Ovary (tissue), 10 donors: Measurements from ENCODE around the gene AQP4. TPM values are rescaled to one million over a fixed set of nuclear protein-coding genes. Genes with fewer than 3 reads are reported as not detected.
A peak's percentile ranks its signal among the peaks of the same experiment; 100 is the strongest.

Source experiments
- DNase-seq, 5 donors: peaks; one replicate each; pipeline ENCODE4 v3.0.0-alpha.2; 2019 to 2020
- H3K27ac ChIP-seq, 2 donors: fragments of 200-600 bp; one replicate each; pipeline versions ENCODE4 v1.5.1 to v1.8.0; 2019 to 2022
- H3K27me3 ChIP-seq: fragments of 200-600 bp; one replicate; pipeline ENCODE4 v1.8.0; 2022
- H3K36me3 ChIP-seq: fragments of 200-600 bp; sonication (generic); one replicate; pipeline ENCODE4 v1.5.1; 2019
- H3K4me1 ChIP-seq: one replicate; pipeline ENCODE4 v1.8.1; 2013; ENCODE audit warnings: mild to moderate bottlenecking, moderate library complexity; ENCODE audit not compliant: insufficient read depth
- H3K4me3 ChIP-seq: fragments of 200-600 bp; sonication (generic); one replicate; pipeline ENCODE4 v1.5.1; 2017
- H3K9me3 ChIP-seq, 2 donors: fragments of 200-600 bp in 1 of 2; sonication (generic) in 1 of 2; one replicate each; pipeline versions ENCODE4 v1.5.1 to v1.8.1; 2013 to 2019; ENCODE audit warnings: mild to moderate bottlenecking in 1 of 2, moderate library complexity in 1 of 2
- EP300 ChIP-seq: sonication (generic); formaldehyde crosslinking; IDR thresholded peaks from one replicate; pipeline ENCODE4 v1.6.1; 2017; ENCODE audit warnings: antibody characterized with exemption
- POLR2A ChIP-seq: fragments of 450-650 bp; IDR thresholded peaks from one replicate; pipeline ENCODE4 v1.6.1; 2017; ENCODE audit warnings: antibody characterized with exemption, mild to moderate bottlenecking, moderate library complexity
- WGBS, 3 donors: extraction: QIAGEN DNeasy Blood & Tissue Kit in 1 of 3; methylation state at CpG; one replicate each; pipeline versions ENCODE4 v1.1.5 to v1.1.7; 2013 to 2017; 5-methylcytosine and 5-hydroxymethylcytosine counted together
- intact Hi-C, 4 donors: fragments of 100-400 bp; cut with DNase I; formaldehyde crosslinking; loops; one replicate each; pipeline versions ENCODE4 v1.11.0 to v1.15.1; 2022 to 2023
- long read RNA-seq, 3 donors: library from polyadenylated mRNA in 2 of 3; unstranded in 2 of 3; transcript quantifications; one replicate each; pipeline ENCODE4 v2.0.0 and lab custom pipeline, GENCODE V29; 2021 to 2026
- polyA plus RNA-seq, 2 donors: library from polyadenylated mRNA; stranded (reverse); fragments of 200-250 nt in 1 of 2; fragments of 350-450 nt in 1 of 2; fragmentation: Illumina TruSeq in 1 of 2; extraction: RNeasy Lipid Tissue Mini Kit (QIAGEN cat#74804) in 1 of 2; gene quantifications; one replicate each; pipeline ENCODE4 v1.2.3, GENCODE V29; 2013 to 2014
- total RNA-seq, 7 donors: library from RNA; depleted of rRNA in 2 of 7; stranded (reverse); fragments of >200 nt in 2 of 7; fragmentation: NEBNext Ultra II Directional in 3 of 7; extraction: Animal tissue kit (Norgen Biotek cat#: 25700) in 3 of 7; gene quantifications; one replicate each; pipeline versions ENCODE4 v1.1.0 to v1.2.4, GENCODE V29; 2016 to 2023
- TF ChIP-seq, protein P1 (sequence below), 3 donors: fragments of 450-650 bp in 2 of 3; fragments of 200-600 bp in 1 of 3; IDR thresholded peaks; one replicate each; pipeline versions ENCODE4 v1.5.1 to v1.8.0; 2016 to 2022; ENCODE audit warnings: antibody characterized with exemption in 3 of 3, mild to moderate bottlenecking in 1 of 3
- donor health status: DM: no; HTN: no; CAD: no; lungs with moderate emphysema.
- donor health status: DM: no; HTN: no; CAD: no.
- donor health status: Bipolar disorder and iron deficiency.
- donor health status: DM: yes; HTN: yes; CAD: no.
- donor health status: DM: no; HTN: no; CAD: no.
- donor health status: DM: yes; HTN: yes; CAD: no.

The AQP4 gene, protein sequence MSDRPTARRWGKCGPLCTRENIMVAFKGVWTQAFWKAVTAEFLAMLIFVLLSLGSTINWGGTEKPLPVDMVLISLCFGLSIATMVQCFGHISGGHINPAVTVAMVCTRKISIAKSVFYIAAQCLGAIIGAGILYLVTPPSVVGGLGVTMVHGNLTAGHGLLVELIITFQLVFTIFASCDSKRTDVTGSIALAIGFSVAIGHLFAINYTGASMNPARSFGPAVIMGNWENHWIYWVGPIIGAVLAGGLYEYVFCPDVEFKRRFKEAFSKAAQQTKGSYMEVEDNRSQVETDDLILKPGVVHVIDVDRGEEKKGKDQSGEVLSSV
- total RNA-seq (10 to 100 TPM in 2 of 7 donors, 1 to 10 TPM in 4, under 1 TPM in 1; 0.34 to 27.1 (median 9.1) TPM), polyA plus RNA-seq (1 to 10 TPM in 1 of 2 donors, under 1 TPM in 1; 0.65 to 2.0 TPM)
- long read RNA-seq, donor 1, full-length matches to known transcripts: 4 of 6 reads
- long read RNA-seq, donor 1, partial matches to known transcripts: 0 of 6 reads
- long read RNA-seq, donor 1, other reads (novel, unspliced or antisense): 2 of 6 reads
- long read RNA-seq, donor 2: 0 reads
- long read RNA-seq, donor 3, full-length matches to known transcripts: 1 of 2 reads
- long read RNA-seq, donor 3, partial matches to known transcripts: 0 of 2 reads
- long read RNA-seq, donor 3, other reads (novel, unspliced or antisense): 1 of 2 reads

DNA sequence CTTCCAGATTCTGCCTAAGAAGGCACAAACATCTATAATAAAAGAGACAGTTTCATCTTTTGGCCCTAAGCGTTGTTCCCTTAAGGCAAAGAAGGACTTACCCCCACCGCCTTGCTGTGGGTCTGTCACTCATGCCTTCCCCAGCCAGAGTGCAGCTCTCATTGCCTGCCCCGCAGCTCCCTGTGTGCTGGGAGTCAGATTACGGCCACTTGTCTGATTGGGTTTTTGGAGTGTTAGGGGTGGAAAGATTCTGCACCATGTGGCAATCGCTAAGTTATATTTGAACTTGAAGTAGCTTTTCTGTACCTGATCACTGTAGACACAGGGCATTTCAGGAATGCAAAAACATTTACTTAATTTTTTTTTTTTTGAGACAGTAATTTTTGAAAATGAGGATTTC is at the start of gene AQP4:
Gene AQP4 (minus strand): TSS at position 151 of the 400 bp plus-strand sequence. CDS start 18 bp downstream, at position 133.
- Histone ChIP-seq H3K27me3 (no peaks in the 10 kb centered on the region), H3K4me3 (no peak within 1 kb of the TSS), H3K9me3 (no peaks in the 10 kb centered on the region), H3K27ac (peak within 1 kb of the TSS in 1 of 2 donors; percentile 20), H3K36me3 (no peaks in the 10 kb centered on the region), H3K4me1 (peaks cover 14% of the 10 kb centered on the region)
- peak in 2 of 5 donors; percentile 25 for DNase-seq
- intact Hi-C loops: loop anchor here in 1 of 4 donors (10.0 kb wide), 1 partner anchor 1721 kb away; no protein-coding TSS in a partner anchor
- TF ChIP-seq POLR2A (no peak), EP300 (no peak)
- TF ChIP-seq, protein P1, sequence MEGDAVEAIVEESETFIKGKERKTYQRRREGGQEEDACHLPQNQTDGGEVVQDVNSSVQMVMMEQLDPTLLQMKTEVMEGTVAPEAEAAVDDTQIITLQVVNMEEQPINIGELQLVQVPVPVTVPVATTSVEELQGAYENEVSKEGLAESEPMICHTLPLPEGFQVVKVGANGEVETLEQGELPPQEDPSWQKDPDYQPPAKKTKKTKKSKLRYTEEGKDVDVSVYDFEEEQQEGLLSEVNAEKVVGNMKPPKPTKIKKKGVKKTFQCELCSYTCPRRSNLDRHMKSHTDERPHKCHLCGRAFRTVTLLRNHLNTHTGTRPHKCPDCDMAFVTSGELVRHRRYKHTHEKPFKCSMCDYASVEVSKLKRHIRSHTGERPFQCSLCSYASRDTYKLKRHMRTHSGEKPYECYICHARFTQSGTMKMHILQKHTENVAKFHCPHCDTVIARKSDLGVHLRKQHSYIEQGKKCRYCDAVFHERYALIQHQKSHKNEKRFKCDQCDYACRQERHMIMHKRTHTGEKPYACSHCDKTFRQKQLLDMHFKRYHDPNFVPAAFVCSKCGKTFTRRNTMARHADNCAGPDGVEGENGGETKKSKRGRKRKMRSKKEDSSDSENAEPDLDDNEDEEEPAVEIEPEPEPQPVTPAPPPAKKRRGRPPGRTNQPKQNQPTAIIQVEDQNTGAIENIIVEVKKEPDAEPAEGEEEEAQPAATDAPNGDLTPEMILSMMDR (IDR thresholded peaks at IDR 0.05): no peak
- WGBS, 3 donors: 39 to 55% (median 49%) methylated on average over 5 of the region's 5 CpGs

DNA sequence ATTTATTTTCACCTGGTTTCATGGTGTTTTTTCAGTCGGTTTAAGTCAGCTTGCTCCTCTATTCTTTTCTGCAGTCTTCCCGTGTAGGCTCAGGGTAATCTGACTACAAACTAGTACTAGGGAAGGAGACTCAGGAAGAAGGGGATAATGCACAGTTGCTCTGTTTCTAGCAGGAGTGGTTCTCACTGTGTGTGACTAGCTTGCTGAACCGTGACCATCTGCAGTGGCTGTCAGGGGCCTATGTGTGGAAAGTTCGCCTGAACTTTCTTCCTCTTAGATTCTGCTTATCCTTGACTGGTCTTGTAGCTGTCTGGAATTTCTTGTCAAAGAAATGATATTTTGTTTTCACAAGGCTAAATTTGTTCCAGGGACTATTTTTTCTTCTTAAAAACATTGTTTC is 46.3 kb upstream of the AQP4 start:
- Histone ChIP-seq H3K27ac (peak overlapping the region in 1 of 2 donors; percentile 17), H3K4me1 (peaks cover 3% of the 10 kb centered on the region), H3K9me3 (no peaks in the 10 kb centered on the region), H3K27me3 (no peaks in the 10 kb centered on the region), H3K36me3 (no peaks in the 10 kb centered on the region), H3K4me3 (no peak overlapping the region)
- intact Hi-C loops: no loop called here
- DNase-seq: no peak
- 27 to 31% (median 28%) methylated on average over 4 of the region's 4 CpGs for WGBS, 3 donors
- TF ChIP-seq, protein P1 (IDR thresholded peaks at IDR 0.05): no peak
- TF ChIP-seq POLR2A: no peak
- TF ChIP-seq EP300: no peak

DNA sequence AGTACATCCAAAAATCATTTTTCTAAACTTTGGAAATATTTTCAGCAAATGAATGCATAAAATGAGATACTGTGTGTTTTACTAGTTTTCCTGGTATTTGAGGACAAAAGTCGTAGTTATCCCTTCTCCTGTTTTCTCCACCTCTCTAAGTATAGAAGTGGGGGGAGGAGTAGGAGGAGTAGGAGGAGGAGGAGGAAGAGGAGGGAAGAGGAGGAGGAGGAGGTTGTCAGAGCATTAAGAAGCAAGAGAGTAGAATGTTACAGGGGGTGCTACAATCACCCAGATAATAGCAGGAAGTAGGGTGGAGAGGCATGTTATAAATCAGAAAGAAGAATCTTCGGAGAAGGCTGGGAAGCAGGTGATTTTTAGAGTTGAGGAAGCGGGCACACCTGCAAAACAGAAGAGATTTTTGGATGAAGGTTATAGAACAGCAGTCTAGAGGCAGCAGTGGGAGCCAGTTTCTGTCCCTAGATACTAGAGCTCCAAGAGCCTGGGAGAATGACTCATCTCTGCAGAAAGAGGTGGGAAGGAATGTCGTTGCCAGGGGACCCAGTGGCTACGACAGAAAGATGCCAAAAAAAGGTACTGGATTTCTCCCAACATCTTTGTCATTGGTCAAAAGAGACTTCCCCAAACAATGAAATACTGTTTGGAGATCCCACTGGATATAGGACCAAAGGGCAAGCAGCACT is 44.2 kb upstream of the AQP4 start:
- Histone ChIP-seq H3K27me3 (no peaks in the 10 kb centered on the region), H3K9me3 (no peaks in the 10 kb centered on the region), H3K27ac (no peak overlapping the region), H3K4me1 (peaks cover 3% of the 10 kb centered on the region), H3K4me3 (no peak overlapping the region), H3K36me3 (no peaks in the 10 kb centered on the region)
- 39 to 50% (median 47%) methylated on average over 5 of the region's 5 CpGs for WGBS, 3 donors
- TF ChIP-seq, protein P1 (IDR thresholded peaks at IDR 0.05): no peak
- TF ChIP-seq POLR2A (no peak), EP300 (no peak)
- intact Hi-C loops: no loop called here
- DNase-seq: no peak

DNA sequence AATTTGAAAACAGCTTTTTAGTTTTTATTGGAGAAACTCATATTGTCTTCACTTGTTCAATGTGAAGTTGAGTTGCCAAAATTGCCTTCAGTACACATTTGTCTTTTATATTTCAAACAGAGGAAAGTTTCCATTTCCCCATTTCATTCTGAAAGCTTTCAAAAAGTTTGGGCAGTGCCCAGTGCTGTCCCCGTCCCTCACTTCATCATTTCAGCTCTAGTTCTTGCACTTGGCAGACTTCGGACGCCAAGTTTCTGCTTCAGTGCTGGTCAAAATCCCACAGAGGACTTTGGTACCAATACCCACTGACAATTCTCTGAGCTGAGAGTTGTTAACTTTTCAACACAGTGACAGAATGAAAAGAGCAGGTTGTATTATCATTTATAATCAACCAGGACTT is 43.4 kb upstream of the AQP4 start:
- H3K9me3 ChIP-seq: no peaks in the 10 kb centered on the region
- no peak overlapping the region for H3K4me3 ChIP-seq
- H3K27me3 ChIP-seq: no peaks in the 10 kb centered on the region
- intact Hi-C loops: no loop called here
- WGBS, 3 donors: 59 to 73% (median 66%) methylated on average over 3 of the region's 3 CpGs
- H3K4me1 ChIP-seq: peaks cover 3% of the 10 kb centered on the region
- no peaks in the 10 kb centered on the region for H3K36me3 ChIP-seq
- no peak overlapping the region for H3K27ac ChIP-seq
- no peak for DNase-seq
- TF ChIP-seq, protein P1 (IDR thresholded peaks at IDR 0.05): no peak
- TF ChIP-seq EP300: no peak
- no peak for TF ChIP-seq POLR2A
